GM21360 (cell line): Measurements from ENCODE around the gene PIP4K2B.
"Not testable (repeated sequence)": the region's sequence is repeated elsewhere in the genome, so short reads cannot be mapped to it uniquely, and the experiment has no call there.

ENCODE experiments used
- ATAC-seq: cut with Tn5 transposase; IDR thresholded peaks from one replicate; pipeline ENCODE4 v1.9.1; 2021; ENCODE audit warnings: mild to moderate bottlenecking, moderate library complexity; ENCODE audit not compliant: unreplicated experiment

PIP4K2B gene

DNA sequence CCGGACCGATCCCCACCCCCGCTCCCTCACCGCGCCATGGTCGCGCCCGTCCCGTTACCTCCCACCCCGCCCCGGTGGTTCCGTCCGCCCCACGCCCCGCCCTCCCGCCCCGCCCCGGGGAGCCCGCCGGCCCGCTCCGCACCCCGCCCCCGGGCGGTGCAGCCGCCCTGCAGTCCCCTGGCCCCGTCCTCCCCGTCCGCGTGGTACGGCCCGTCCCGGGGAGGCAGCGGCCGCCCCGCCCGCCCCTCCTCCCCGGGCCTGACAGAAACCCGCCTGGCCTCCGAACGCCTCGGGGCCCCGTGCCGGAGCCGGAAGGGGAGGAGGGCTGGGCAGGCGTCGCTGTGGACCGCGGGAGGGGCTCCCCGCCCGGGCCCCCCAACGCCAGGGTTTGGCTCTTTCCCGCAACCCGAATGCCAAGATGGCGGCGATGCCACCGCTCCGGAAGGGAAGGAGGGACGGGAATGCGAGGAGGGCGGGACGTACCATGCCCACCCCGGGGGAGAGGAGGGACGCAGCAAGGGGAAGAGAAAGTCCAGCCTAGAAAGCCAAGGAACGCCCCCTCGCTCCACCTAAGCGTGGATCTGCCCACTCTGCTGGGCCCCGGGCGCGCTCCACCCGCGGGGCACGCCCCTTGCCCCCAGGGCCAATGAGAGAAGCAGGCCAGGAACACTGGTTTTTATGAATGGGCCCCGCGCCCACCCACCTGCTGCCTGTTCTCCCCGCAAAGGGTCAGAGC, at the start of gene PIP4K2B:
PIP4K2B (minus strand) TSS at position 56 of the 736 bp plus-strand sequence. CDS start 132 bp downstream, outside the sequence.
- peak; percentile 77 for ATAC-seq

- ATAC-seq = no peak
These were observed 49.2 kb upstream of the PIP4K2B start for GRCh38 chr17:38848557-38848891.

- no peak for ATAC-seq
These were observed 45.0 kb upstream of the PIP4K2B start for GRCh38 chr17:38844261-38844757.

DNA sequence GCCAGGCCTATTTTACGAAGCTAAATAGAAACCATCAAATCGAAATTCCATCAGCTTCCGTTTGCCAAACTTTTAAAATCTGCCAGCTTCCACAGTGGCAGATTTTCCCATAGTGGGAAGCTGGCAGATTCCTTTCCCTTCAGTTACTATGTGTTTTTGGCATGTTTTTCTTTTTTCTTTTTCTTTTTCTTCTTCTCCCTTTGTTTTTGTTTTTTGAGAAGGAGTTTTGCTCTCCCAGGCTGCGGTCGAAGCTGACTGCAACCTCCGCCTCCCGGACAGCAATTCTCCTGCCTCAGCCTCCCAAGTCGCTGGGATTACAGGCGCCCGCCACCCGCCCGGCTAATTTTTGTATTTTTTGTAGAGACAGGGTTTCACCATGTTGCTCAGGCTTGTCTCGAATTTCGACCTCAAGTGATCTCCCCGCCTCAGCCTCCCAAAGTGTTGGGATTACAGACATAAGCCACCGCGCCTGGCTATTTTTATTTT, 26.4 kb upstream of the PIP4K2B start:
- ATAC-seq = no peak

- ATAC-seq = peak; percentile 80
These were observed 25.8 kb upstream of the PIP4K2B start, which contains the start of gene CWC25 for GRCh38 chr17:38824899-38825761. Gene CWC25 (minus strand): TSS chr17:38825321. CDS start chr17:38825183, 138 bp downstream.

DNA sequence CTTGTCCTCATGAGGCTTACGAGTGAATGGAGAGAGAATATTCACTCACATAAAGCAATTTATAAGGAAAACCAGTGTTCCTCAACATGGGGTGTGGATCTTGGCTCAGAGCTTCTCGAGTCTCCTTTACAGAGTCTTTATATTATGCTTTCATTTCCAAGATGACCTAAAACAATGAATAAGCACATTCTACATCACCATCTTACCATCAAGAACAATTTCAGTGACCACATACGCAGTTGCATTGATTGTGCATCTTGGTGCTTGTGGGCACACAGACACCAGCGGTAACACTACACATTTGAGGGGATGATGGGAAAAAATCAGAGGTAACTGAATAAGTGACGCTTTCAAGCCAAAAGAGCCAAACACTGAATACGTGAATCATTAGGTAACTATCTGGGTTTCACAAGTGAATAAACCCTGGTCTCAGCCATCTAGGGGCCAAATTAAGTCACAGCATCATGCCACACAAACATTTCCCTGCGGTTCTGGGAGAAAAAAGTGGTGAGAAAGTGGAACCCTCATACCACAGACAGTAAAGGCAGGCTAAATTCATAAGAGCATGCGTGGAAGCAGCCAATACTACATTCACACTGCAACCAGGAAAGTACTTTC, 16.3 kb upstream of the PIP4K2B start:
- ATAC-seq = no peak

GRCh38 chr17:38809828-38810227, 10.5 kb upstream of the PIP4K2B start:
- ATAC-seq = no peak

DNA sequence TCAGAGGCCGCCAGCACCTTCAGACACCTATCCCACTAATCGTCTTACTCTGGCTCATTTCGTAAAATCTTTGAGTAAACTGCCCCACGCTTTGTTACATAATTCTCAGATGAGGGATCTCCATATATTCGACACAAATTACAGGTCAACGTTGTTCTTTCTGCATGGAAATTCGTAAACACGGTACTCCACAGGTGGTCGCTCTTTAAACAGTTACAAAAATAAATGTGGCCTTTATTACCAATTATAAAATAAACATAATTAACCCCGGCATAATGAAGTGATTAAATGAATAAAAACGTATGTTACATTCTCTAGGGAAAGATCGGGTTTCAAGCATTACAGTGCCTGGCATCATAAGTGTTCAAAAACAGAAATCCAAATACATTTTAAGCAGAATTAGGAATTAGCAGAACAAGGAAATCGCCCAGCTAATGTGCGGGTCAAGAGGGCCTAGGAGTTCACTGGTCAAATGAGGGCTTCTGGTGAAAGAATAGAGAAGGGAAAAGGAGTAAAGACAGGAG, 943 bp upstream of the PIP4K2B start:
- no peak for ATAC-seq

GRCh38 chr17:38798614-38799500, 499 bp downstream of the PIP4K2B start:
- peak; percentile 22 for ATAC-seq

GRCh38 chr17:38797828-38798227, 1.5 kb downstream of the PIP4K2B start:
- ATAC-seq = no peak

GRCh38 chr17:38797158-38797490, 2.2 kb downstream of the PIP4K2B start:
- no peak for ATAC-seq

GRCh38 chr17:38796451-38797157, 2.8 kb downstream of the PIP4K2B start:
- no peak for ATAC-seq

DNA sequence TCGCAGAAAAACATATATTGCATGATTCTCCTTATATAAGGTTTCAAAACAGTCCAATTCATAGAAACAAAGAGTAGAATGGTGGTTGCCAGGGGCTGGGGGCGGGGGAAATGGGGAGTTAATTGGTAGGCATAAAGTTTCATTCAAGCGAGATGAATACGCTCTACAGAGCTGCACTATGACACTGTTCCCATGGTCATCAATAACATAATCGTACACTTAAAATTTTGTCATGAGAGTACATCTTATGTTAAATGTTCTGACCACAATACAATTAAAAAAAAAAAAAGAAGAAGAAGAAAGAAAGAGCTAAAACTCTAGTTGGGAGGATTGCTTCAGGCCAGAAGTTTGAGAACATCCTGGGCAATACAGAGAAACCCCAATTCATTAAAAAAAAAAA, 5.1 kb downstream of the PIP4K2B start:
- ATAC-seq = no peak

DNA sequence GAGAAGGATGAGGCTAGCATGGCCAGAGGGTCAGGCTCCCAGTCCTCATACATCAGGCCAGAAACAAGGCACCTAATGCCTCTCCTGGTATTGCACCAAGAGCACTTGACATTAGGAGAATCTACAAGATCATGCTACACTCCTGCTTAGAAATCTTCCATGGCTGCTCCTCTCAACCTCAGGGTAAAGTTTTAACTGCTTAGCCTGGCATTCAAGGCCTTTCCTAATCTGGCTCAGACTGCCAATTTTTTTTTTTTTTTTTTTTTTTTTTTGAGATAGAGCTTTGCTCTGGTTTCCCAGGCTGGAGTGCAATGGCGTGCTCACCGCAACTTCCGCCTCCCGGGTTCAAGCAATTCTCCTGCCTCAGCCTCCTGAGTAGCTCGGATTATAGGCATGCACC, 8.2 kb downstream of the PIP4K2B start:
- ATAC-seq = no peak

- ATAC-seq = not testable (repeated sequence)
These were observed 9.1 kb downstream of the PIP4K2B start for GRCh38 chr17:38790148-38790707.

- ATAC-seq = no peak
These were observed 10.2 kb downstream of the PIP4K2B start for GRCh38 chr17:38789185-38789584.

DNA sequence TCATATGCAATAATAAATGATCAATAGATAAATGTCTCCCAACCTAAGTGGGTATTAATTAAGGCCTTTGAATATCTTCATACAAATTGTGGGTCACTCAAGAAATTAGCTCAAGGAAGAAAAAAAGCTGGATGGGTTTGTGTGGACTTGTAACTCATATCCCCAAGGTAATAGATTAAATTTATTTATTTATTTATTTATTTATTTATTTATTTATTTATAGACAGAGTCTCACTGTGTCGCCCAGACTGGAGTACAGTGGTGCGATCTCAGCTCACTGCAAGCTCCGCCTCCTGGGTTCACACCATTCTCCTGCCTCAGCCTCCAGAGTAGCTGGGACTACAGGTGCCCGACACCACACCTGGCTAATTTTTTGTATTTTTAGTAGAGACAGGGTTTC, 11.4 kb downstream of the PIP4K2B start:
- ATAC-seq = not testable (repeated sequence)

DNA sequence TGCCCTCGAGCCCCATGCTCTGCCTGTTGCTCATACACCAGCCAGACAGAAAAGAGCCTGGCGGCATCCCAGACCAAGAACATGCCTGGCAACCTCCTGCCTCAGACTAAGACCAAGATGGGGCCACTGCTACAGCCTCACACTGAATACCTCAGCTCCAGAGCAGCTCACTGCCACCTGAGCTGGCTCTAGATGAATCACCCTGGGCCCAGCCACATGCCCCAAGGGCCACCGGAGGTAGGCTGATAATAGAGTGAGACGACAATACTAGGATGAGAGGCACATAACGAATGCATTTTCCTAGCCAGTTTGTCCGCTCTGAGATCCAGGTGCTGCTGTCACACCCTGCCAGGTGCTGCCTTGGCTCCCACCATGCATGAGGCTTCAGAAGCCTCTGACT, 13.0 kb downstream of the PIP4K2B start:
- ATAC-seq = no peak

DNA sequence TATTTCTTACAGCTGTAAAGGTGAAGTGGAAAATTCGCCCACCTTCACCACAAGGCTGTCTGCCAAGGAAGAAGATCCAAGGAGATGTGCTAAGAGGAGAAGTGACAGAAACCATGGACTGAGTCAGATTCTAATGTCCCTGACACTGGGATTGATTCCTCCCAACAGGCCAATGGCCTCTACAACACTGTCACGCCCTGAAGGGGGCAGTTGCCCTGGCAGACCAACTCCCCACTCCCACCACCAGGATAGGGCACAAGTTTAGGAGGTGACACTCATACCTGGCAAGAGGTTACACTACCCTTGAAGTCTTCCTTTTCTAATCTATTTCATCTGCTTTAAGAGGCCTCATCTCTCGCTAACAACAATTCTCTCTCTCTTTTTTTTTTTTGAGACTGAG, 16.1 kb downstream of the PIP4K2B start:
- ATAC-seq = no peak
